GM18502 (cell line): ENCODE data around the gene SPRED3.
"Not testable (repeated sequence)": the region's sequence is repeated elsewhere in the genome, so short reads cannot be mapped to it uniquely, and the experiment has no call there.

Source experiments
- ATAC-seq: cut with Tn5 transposase; IDR thresholded peaks from one replicate; pipeline ENCODE4 v1.9.1; 2021; ENCODE audit warnings: mild to moderate bottlenecking; ENCODE audit not compliant: unreplicated experiment, poor library complexity

SPRED3 gene

GRCh38 chr19:38388349-38389100, at the start of gene SPRED3:
TSS of gene SPRED3 (plus strand) at chr19:38388697. CDS start at chr19:38390303, 1,606 bp downstream.
- ATAC-seq, result no peak

DNA sequence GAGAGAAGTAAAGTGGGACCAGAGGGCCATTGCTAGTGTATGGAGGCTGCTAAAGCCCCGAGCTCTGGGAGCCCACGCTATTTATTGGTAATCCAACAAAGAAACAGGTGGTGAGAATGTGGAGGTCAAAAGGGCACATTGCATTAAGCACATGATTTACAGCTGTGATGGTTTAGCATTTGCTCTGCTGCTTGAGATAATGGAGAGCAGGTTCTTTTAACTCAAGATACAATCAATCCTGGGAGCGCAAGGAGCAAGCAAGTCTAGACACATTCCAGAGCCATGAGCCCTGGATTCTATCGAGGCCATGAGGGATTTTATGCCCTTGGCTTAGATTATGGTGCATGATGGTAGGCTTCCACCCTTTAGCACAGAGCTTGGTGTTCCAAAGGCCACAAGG, 49.5 kb upstream of the SPRED3 start:
- not testable (repeated sequence) for ATAC-seq

GRCh38 chr19:38340927-38341326, 47.6 kb upstream of the SPRED3 start:
- ATAC-seq, result no peak

GRCh38 chr19:38346837-38347236, 41.7 kb upstream of the SPRED3 start:
- no peak for ATAC-seq

GRCh38 chr19:38350883-38351282, 37.6 kb upstream of the SPRED3 start:
- no peak for ATAC-seq

DNA sequence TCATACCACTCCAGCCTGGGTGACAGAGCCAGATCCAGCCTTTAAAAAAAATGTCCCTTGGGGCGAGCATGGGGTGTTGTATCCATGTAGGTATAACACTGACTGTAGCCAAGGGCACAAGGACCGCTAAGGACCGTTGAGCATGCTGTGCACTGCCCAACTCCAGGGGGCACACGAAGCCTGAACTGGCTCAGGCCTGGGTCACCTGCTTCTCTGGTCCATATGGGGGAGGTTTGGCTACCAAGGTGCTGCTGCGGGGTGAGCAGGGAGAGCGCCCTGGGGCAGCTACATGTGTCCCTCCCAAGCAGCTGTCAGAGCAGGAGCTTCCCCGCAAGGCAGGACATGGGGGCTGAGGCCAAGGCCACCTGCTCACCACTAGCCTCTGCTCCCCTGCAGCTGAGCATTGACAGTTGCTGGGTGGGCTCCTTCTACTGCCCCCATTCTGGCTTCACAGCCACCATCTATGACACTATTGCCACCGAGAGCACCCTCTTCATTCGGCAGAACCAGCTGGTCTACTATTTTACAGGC, 36.6 kb upstream of the SPRED3 start:
- no peak for ATAC-seq

DNA sequence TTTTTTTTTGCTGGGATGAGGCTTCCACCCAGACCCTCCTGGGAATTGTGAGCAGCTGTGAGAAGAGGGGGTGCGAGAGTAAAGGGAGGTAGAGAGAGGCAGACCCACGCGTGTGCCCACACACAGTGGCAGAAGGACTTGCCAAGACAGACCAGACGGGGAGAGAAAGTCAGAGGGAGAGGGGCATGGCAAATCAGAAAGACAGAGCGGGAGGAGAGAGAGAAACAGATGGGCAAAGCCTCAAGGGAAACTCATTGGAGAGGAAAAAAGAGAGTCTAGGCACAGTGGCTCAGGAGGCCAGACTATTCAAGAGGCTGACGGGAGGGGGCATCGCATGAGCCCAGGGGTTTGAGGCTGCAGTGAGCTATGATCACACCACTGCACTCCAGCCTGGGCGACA, 35.9 kb upstream of the SPRED3 start:
- ATAC-seq, result no peak

DNA sequence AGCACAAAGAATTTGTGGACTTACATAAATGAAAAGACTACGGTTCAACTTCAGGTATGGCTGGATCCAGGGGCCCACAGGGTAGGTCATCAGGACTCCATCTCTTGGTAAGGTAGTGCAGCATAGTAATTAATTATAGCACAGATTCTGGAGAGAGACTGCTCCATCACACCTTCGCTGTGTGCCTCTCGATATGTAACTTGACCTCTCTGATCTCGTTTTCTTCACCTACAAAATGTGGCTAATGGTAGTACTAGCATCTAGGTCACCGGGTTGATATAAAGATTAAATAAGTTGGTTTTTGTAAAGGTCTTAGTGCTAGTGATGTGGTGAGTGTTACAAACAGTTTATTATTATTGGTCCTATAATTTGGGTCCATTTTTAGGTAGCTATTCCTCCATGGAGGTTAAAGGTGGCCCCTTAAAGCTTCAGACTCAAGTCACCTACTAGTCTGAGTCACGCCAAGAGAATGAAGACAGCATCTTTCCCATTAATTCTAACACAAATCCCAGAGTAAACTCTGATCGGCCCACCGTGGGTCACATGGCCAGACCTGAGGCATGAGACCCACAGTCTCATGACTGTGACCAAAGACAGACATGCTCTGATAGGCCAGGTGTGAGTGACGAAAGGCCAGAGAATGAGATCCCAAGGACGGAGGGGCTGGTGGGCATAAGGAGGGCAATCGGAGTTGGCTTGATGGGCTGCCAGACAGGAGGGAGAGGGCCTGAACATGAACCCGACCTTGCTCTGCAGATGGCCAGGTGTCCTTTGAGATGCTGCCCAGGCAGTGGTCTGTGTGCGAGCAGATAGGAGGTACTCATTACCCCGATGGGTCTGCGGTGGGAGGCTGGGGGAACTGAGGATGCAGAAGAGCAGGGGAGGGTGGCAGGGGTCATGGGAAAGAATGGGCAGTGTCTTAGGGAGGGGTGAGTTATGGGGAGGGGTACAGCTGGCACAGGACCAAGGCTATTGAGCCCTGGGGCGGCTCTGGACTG, 32.5 kb upstream of the SPRED3 start:
- no peak for ATAC-seq

- no peak for ATAC-seq
Measured at GRCh38 chr19:38358071-38358470, 30.4 kb upstream of the SPRED3 start.

- ATAC-seq, result no peak
Measured at GRCh38 chr19:38359242-38360021, 29.1 kb upstream of the SPRED3 start.

DNA sequence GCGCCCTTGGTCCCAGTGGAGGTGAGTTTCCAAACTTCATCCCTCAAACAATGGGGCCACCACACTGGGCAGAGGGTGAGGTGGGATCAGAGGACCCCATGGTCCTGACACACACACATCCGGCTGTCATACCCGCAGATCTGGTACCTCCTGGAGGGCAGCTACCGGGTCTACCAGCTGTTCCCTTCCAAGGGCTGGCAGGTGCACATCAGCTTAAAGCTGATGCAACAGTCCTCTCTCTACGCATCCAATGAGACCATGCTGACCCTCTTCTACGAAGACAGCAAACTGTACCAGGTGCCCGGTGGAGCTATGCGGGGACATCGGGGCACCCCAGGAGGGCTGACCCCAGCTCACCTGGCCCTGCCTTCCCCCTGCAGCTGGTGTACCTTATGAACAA, 28.1 kb upstream of the SPRED3 start:
- no peak for ATAC-seq

DNA sequence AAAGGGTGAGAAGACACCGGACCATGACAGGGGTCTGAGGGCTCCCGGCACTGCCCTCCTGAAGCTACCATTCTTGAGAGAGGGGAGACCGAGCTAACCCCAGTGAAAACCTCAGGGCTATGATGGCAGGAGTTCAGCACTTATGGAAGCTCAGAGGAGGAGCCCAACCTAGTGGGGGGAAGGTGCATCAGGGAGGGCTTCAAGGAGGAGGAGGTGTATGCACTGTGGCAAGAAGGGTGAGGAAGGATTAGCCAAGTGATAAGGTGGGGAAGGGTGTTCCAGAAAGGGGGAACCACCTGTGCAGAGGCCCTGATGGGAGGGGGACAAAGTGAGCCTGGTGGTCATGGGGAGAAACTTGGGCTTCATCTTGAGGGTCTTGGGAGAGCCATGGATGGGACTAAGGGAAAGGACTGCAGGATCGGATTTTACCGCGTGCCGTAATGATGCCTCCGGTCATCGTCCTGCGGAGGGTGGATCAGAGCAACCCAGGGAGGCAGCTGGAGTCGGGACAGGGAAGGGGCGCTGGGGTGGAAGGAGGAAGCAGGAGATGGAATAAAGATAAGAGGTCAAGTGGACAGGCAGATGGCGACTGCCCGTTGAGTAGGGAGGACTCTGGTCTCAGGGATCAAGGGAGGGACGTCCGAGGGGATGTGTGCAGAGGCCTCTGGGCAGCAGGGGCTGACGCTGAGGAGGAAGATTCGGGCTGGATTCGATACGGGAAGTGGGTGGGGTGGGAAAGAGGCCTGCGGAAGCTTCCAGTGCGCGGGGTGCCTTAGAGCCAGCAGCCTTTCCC, 27.5 kb upstream of the SPRED3 start:
- ATAC-seq, result peak; percentile 7

- ATAC-seq, result peak; percentile 62
Measured at GRCh38 chr19:38361633-38362075, 26.8 kb upstream of the SPRED3 start.

DNA sequence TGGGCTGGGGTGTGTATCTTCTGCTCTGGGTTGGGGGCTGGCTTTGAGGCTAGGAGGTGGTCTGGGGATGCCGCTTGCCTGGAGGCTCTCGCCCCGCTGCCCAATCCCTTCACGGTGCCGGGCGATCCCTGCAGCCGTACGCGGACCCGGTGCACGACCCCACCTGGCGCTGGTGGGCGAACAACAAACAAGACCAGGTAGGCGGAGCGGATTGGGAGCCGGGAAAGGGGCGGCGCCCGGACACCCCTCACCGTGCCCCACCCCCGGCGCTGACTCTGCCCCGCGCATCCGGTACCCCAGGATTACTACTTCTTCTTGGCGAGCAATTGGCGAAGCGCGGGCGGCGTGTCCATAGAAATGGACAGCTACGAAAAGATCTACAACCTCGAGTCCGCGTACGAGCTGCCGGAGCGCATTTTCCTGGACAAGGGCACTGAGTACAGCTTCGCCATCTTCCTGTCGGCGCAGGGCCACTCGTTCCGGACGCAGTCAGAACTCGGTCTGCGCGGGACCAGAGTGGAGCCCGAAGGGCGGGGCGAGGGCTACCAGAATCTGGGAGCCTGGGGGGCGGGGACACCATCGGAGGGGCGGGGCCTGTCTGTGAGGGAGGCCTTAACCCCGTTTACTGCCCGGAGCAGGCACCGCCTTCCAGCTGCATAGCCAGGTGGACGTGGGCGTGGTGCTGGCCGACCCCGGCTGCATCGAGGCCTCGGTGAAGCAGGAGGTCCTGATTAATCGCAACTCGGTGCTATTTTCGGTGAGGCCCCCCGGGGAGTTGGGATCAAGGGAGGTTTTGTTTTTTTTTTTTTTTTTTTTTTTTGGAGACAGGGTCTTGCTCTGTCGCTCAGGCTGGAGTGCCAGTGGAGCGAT, 26.2 kb upstream of the SPRED3 start:
- ATAC-seq, result peak; percentile 55

- not testable (repeated sequence) for ATAC-seq
Measured at GRCh38 chr19:38362946-38363688, 25.4 kb upstream of the SPRED3 start.

DNA sequence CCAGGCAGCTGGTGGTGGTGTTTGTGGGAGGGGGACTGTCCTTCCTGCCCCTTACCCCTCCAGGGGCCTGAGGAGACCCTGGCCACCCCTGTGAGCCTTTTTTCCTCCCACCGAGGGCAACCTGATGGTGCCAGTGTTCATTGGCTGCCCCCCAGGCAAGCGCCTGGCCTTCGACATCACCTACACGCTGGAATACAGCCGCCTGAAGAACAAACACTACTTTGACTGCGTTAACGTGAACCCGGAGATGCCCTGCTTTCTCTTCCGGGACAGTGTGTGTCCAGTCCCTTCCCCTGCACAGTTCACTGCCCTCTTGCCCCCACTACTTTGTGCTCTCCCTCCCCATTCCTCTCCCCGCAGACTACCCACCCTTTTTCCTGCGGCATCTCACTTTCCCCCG, 21.5 kb upstream of the SPRED3 start:
- no peak for ATAC-seq

- no peak for ATAC-seq
Measured at GRCh38 chr19:38369584-38369983, 18.9 kb upstream of the SPRED3 start.

DNA sequence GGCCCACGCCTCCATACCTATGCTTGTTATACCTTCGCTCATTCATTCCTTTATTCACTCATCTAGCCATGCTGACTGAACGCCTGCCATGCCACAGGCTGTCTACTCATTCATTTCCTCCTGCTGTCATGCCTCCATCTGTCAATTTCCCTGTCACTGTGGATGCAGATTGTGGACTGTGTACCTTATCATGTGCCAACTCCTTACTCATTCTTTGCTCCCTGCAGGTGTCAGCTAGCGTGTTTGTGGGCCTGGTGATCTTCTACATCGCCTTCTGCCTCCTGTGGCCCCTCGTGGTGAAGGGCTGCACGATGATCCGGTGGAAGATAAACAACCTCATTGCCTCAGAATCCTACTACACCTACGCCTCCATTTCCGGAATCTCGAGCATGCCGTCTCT, 18.2 kb upstream of the SPRED3 start:
- ATAC-seq, result no peak
